ENCODE data around the gene CNTN5.

DNA sequence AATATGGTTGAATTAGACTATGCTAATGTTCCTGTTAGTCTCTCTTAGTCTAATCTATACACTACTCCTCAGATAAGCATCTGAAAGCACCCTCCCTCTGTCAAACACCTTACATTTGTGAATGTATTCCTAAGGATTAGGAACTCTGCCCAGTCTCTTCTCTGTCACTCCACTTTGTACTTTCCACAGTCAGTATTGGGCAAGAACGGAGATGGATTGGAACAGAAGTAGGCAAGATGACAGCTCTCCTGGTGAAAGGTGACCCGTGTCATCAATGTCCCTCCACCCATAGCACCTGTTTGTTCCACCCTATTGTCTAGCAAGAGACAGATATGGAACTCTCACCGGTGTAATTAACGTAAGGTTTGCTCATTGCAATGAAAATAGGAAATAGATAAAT is 613.8 kb downstream of the CNTN5 start:
- TF ChIP-seq CTCF (optimal IDR thresholded peaks at IDR 0.05 in 1 of 3, IDR thresholded peaks at IDR 0.05 in 1 of 3, conservative IDR thresholded peaks at IDR 0.05 in 1 of 3; ENCODE audit: extremely low read depth in 1 of 3, insufficient read depth in 2 of 3, low read length in 3 of 3) (no peak), EZH2 (IDR thresholded peaks at IDR 0.05; ENCODE audit: low read length) (no peak)
